Activated naive CD4-positive, alpha-beta T cell treated with anti-CD3 and anti-CD28 coated beads for 36 hours (primary cell): ENCODE measurements around the gene STARD9. TPM values are rescaled to one million over a fixed set of nuclear protein-coding genes. Genes with fewer than 3 reads are reported as not detected.

Experiments used
- CTCF ChIA-PET: fragments of 350-600 bp; sonication (Branson Sonifier 250); formaldehyde crosslinking; loops from one replicate; lab custom pipeline; 2021; ENCODE audit warnings: antibody characterized with exemption; lab: Charles Lee
- DNase-seq: peaks from one replicate; pipeline ENCODE4 v3.0.0-alpha.2; 2020
- H3K27ac Mint-ChIP-seq: one replicate; pipeline ENCODE4 v1.8.0; 2021; ENCODE audit warnings: mild to moderate bottlenecking, mixed read lengths
- H3K27me3 Mint-ChIP-seq: one replicate; pipeline ENCODE4 v1.8.0; 2021; ENCODE audit warnings: low read depth, mixed read lengths
- H3K36me3 Mint-ChIP-seq: one replicate; pipeline ENCODE4 v1.8.0; 2021; ENCODE audit warnings: low read depth, mixed read lengths
- H3K4me1 Mint-ChIP-seq: one replicate; pipeline ENCODE4 v1.8.0; 2021; ENCODE audit warnings: low read depth, mixed read lengths
- H3K4me3 Mint-ChIP-seq: one replicate; pipeline ENCODE4 v1.8.0; 2021; ENCODE audit warnings: mild to moderate bottlenecking, moderate library complexity, mixed read lengths
- H3K9me3 Mint-ChIP-seq: one replicate; pipeline ENCODE4 v1.8.0; 2021; ENCODE audit warnings: mixed read lengths
- intact Hi-C: fragments of 100-400 bp; cut with micrococcal nuclease; formaldehyde crosslinking; loops from one replicate; pipeline ENCODE4 v1.15.1; 2023
- total RNA-seq, 2 experiments: library from RNA; stranded (reverse); gene quantifications; one replicate each; pipeline ENCODE4 v1.2.3, GENCODE V29; 2021

STARD9 gene
- total RNA-seq, 2 experiments from 2014 or later: 1.9 to 2.5 TPM

- H3K27ac Mint-ChIP-seq: no peak overlapping the region
- no peaks in the 10 kb centered on the region for H3K4me1 Mint-ChIP-seq
- H3K9me3 Mint-ChIP-seq: no peaks in the 10 kb centered on the region
- no peak for DNase-seq
- no peak overlapping the region for H3K4me3 Mint-ChIP-seq
- no peaks in the 10 kb centered on the region for H3K27me3 Mint-ChIP-seq
- intact Hi-C loops: no loop called here
- no peaks in the 10 kb centered on the region for H3K36me3 Mint-ChIP-seq
- CTCF ChIA-PET: interaction anchor here (1.7 kb wide), 1 partner anchor 14 kb away, joined by 5 read pairs; no protein-coding TSS in a partner anchor
Measured at GRCh38 chr15:42691770-42692169, 116.4 kb downstream of the STARD9 start.

GRCh38 chr15:42692536-42692935 lies 117.1 kb downstream of the STARD9 start:
- Mint-ChIP-seq H3K9me3 (no peaks in the 10 kb centered on the region), H3K27ac (no peak overlapping the region), H3K27me3 (no peaks in the 10 kb centered on the region), H3K4me1 (no peaks in the 10 kb centered on the region), H3K4me3 (no peak overlapping the region), H3K36me3 (no peaks in the 10 kb centered on the region)
- CTCF ChIA-PET: interaction anchor here (1.7 kb wide), 1 partner anchor 13 kb away, joined by 5 read pairs; no protein-coding TSS in a partner anchor
- DNase-seq: no peak
- intact Hi-C loops: no loop called here

GRCh38 chr15:42692997-42693396 lies 117.6 kb downstream of the STARD9 start:
- Mint-ChIP-seq H3K4me3 (no peak overlapping the region), H3K4me1 (no peaks in the 10 kb centered on the region), H3K9me3 (no peaks in the 10 kb centered on the region), H3K27me3 (no peaks in the 10 kb centered on the region), H3K36me3 (no peaks in the 10 kb centered on the region), H3K27ac (no peak overlapping the region)
- no peak for DNase-seq
- intact Hi-C loops: no loop called here
- CTCF ChIA-PET: interaction anchor here (1.7 kb wide), 1 partner anchor 12 kb away, joined by 5 read pairs; no protein-coding TSS in a partner anchor

- no peak overlapping the region for H3K27ac Mint-ChIP-seq
- no peaks in the 10 kb centered on the region for H3K9me3 Mint-ChIP-seq
- H3K4me1 Mint-ChIP-seq: no peaks in the 10 kb centered on the region
- H3K27me3 Mint-ChIP-seq: no peaks in the 10 kb centered on the region
- intact Hi-C loops: no loop called here
- CTCF ChIA-PET: interaction anchor here (1.7 kb wide), 1 partner anchor 12 kb away, joined by 5 read pairs; no protein-coding TSS in a partner anchor
- H3K36me3 Mint-ChIP-seq: no peaks in the 10 kb centered on the region
- DNase-seq: no peak
- no peak overlapping the region for H3K4me3 Mint-ChIP-seq
Measured at GRCh38 chr15:42693496-42693895, 118.1 kb downstream of the STARD9 start.

GRCh38 chr15:42693942-42694341 lies 118.5 kb downstream of the STARD9 start:
- no peak overlapping the region for H3K27ac Mint-ChIP-seq
- DNase-seq: no peak
- H3K27me3 Mint-ChIP-seq: no peaks in the 10 kb centered on the region
- H3K36me3 Mint-ChIP-seq: no peaks in the 10 kb centered on the region
- CTCF ChIA-PET: no interaction called here
- no peak overlapping the region for H3K4me3 Mint-ChIP-seq
- intact Hi-C loops: no loop called here
- H3K9me3 Mint-ChIP-seq: no peaks in the 10 kb centered on the region
- H3K4me1 Mint-ChIP-seq: no peaks in the 10 kb centered on the region

GRCh38 chr15:42694398-42694797 lies 119.0 kb downstream of the STARD9 start:
- Mint-ChIP-seq H3K4me1 (no peaks in the 10 kb centered on the region), H3K27me3 (no peaks in the 10 kb centered on the region)
- CTCF ChIA-PET: no interaction called here

GRCh38 chr15:42695527-42696071 lies 120.2 kb downstream of the STARD9 start:
- CTCF ChIA-PET: no interaction called here
- H3K4me1 Mint-ChIP-seq: no peaks in the 10 kb centered on the region
- H3K4me3 Mint-ChIP-seq: no peak overlapping the region
- no peak for DNase-seq
- intact Hi-C loops: no loop called here
- no peaks in the 10 kb centered on the region for H3K9me3 Mint-ChIP-seq
- no peak overlapping the region for H3K27ac Mint-ChIP-seq
- H3K27me3 Mint-ChIP-seq: no peaks in the 10 kb centered on the region
- no peaks in the 10 kb centered on the region for H3K36me3 Mint-ChIP-seq

More at GRCh38 chr15:42694398-42694797, 119.0 kb downstream of the STARD9 start:
- intact Hi-C loops: no loop called here
- H3K36me3 Mint-ChIP-seq: no peaks in the 10 kb centered on the region
- no peaks in the 10 kb centered on the region for H3K9me3 Mint-ChIP-seq
- H3K27ac Mint-ChIP-seq: no peak overlapping the region
- no peak overlapping the region for H3K4me3 Mint-ChIP-seq
- no peak for DNase-seq

- no peaks in the 10 kb centered on the region for H3K27me3 Mint-ChIP-seq
- intact Hi-C loops: no loop called here
Measured at GRCh38 chr15:42696626-42697025, 121.2 kb downstream of the STARD9 start.

GRCh38 chr15:42704492-42704926 lies 129.1 kb downstream of the STARD9 start:
- DNase-seq: peak; percentile 81
- CTCF ChIA-PET: interaction anchor here (0.7 to 1.4 kb wide), 4 partner anchors 14 to 618 kb away, joined by 3 to 5 read pairs (median 3); no protein-coding TSS in a partner anchor
- Mint-ChIP-seq H3K4me1 (peaks cover 6% of the 10 kb centered on the region), H3K9me3 (no peaks in the 10 kb centered on the region), H3K27me3 (no peaks in the 10 kb centered on the region), H3K4me3 (no peak overlapping the region), H3K27ac (no peak overlapping the region), H3K36me3 (no peaks in the 10 kb centered on the region)
- intact Hi-C loops: loop anchor here (1.0 kb wide), 4 partner anchors 217 to 581 kb away; no protein-coding TSS in a partner anchor

More at GRCh38 chr15:42696626-42697025, 121.2 kb downstream of the STARD9 start:
- H3K27ac Mint-ChIP-seq: no peak overlapping the region
- DNase-seq: no peak
- CTCF ChIA-PET: no interaction called here
- no peaks in the 10 kb centered on the region for H3K36me3 Mint-ChIP-seq
- no peaks in the 10 kb centered on the region for H3K4me1 Mint-ChIP-seq
- H3K9me3 Mint-ChIP-seq: no peaks in the 10 kb centered on the region
- no peak overlapping the region for H3K4me3 Mint-ChIP-seq

- H3K27me3 Mint-ChIP-seq: no peaks in the 10 kb centered on the region
- no peak overlapping the region for H3K4me3 Mint-ChIP-seq
- peaks cover 6% of the 10 kb centered on the region for H3K4me1 Mint-ChIP-seq
- H3K9me3 Mint-ChIP-seq: no peaks in the 10 kb centered on the region
- DNase-seq: no peak
- H3K27ac Mint-ChIP-seq: no peak overlapping the region
- CTCF ChIA-PET: interaction anchor here (0.6 to 1.6 kb wide), 6 partner anchors 13 to 356 kb away, joined by 3 to 8 read pairs (median 4); no protein-coding TSS in a partner anchor
- no peaks in the 10 kb centered on the region for H3K36me3 Mint-ChIP-seq
- intact Hi-C loops: no loop called here
Measured at GRCh38 chr15:42705336-42705735, 129.9 kb downstream of the STARD9 start.

- H3K9me3 Mint-ChIP-seq: no peaks in the 10 kb centered on the region
- DNase-seq: no peak
- no peaks in the 10 kb centered on the region for H3K36me3 Mint-ChIP-seq
- no peak overlapping the region for H3K4me3 Mint-ChIP-seq
- H3K4me1 Mint-ChIP-seq: peaks cover 6% of the 10 kb centered on the region
- intact Hi-C loops: no loop called here
- CTCF ChIA-PET: interaction anchor here (0.6 kb wide), 1 partner anchor 343 kb away, joined by 3 read pairs; no protein-coding TSS in a partner anchor
- H3K27me3 Mint-ChIP-seq: no peaks in the 10 kb centered on the region
- no peak overlapping the region for H3K27ac Mint-ChIP-seq
Measured at GRCh38 chr15:42707068-42707467, 131.7 kb downstream of the STARD9 start.

GRCh38 chr15:42707873-42708544 lies 132.6 kb downstream of the STARD9 start:
- Mint-ChIP-seq H3K9me3 (no peaks in the 10 kb centered on the region), H3K27ac (no peak overlapping the region), H3K4me1 (peaks cover 6% of the 10 kb centered on the region), H3K27me3 (no peaks in the 10 kb centered on the region), H3K4me3 (no peak overlapping the region), H3K36me3 (no peaks in the 10 kb centered on the region)
- no peak for DNase-seq
- intact Hi-C loops: no loop called here
- CTCF ChIA-PET: interaction anchor here (0.7 kb wide), 1 partner anchor 69 kb away, joined by 5 read pairs; no protein-coding TSS in a partner anchor
